Vagina (tissue), 2 donors: ENCODE results near the gene SLC39A3. TPM values are rescaled to one million over a fixed set of nuclear protein-coding genes. Genes with fewer than 3 reads are reported as not detected.

Experiments
- DNase-seq, 2 donors: peaks; one replicate each; pipeline ENCODE4 v3.0.0-alpha.2; 2017; ENCODE audit errors: extremely low spot score in 2 of 2
- H3K27ac ChIP-seq: fragments of 200-600 bp; sonication (generic); one replicate; pipeline ENCODE4 v1.5.1; 2019
- H3K27me3 ChIP-seq: fragments of 200-600 bp; sonication (generic); one replicate; pipeline ENCODE4 v1.5.1; 2019
- H3K36me3 ChIP-seq, 2 donors: fragments of 200-600 bp; sonication (generic); one replicate each; pipeline ENCODE4 v1.5.1; 2017 to 2019
- H3K4me1 ChIP-seq: fragments of 200-600 bp; sonication (generic); one replicate; pipeline ENCODE4 v1.5.1; 2019
- H3K4me3 ChIP-seq, 2 donors: fragments of 200-600 bp; sonication (generic); 1 replicate in 1 of 2; 2 replicates in 1 of 2; pipeline ENCODE4 v1.5.1; 2016 to 2019
- H3K9me3 ChIP-seq: fragments of 200-600 bp; sonication (generic); one replicate; pipeline ENCODE4 v1.5.1; 2019
- POLR2A ChIP-seq, 2 donors: fragments of 450-650 bp; IDR thresholded peaks; one replicate each; pipeline ENCODE4 v1.6.1; 2017; ENCODE audit warnings: antibody characterized with exemption in 2 of 2, mild to moderate bottlenecking in 2 of 2, moderate library complexity in 2 of 2
- POLR2AphosphoS5 ChIP-seq, 2 donors: sonication (generic); formaldehyde crosslinking; IDR thresholded peaks; one replicate each; pipeline ENCODE4 v1.9.0; 2017; ENCODE audit warnings: antibody characterized with exemption in 2 of 2, mild to moderate bottlenecking in 2 of 2, low read depth in 1 of 2; ENCODE audit not compliant: insufficient read depth in 1 of 2
- intact Hi-C: fragments of 100-400 bp; cut with DNase I; formaldehyde crosslinking; loops from one replicate; pipeline ENCODE4 v1.15.1; 2023
- total RNA-seq: library from RNA; depleted of rRNA; stranded (reverse); fragments of >200 nt; gene quantifications from one replicate; pipeline ENCODE4 v1.2.3, GENCODE V29; 2016
- TF ChIP-seq, protein P1 (sequence below), 3 experiments: fragments of 450-650 bp in 2 of 3; fragments of 200-600 bp in 1 of 3; sonication (generic) in 1 of 3; IDR thresholded peaks; one replicate each; pipeline ENCODE4 v1.5.1; 2017 to 2019; ENCODE audit warnings: antibody characterized with exemption in 3 of 3, mild to moderate bottlenecking in 2 of 3, moderate library complexity in 2 of 3

SLC39A3 gene
- total RNA-seq, 1 donor from 2014 or later = 27.7 TPM

DNA sequence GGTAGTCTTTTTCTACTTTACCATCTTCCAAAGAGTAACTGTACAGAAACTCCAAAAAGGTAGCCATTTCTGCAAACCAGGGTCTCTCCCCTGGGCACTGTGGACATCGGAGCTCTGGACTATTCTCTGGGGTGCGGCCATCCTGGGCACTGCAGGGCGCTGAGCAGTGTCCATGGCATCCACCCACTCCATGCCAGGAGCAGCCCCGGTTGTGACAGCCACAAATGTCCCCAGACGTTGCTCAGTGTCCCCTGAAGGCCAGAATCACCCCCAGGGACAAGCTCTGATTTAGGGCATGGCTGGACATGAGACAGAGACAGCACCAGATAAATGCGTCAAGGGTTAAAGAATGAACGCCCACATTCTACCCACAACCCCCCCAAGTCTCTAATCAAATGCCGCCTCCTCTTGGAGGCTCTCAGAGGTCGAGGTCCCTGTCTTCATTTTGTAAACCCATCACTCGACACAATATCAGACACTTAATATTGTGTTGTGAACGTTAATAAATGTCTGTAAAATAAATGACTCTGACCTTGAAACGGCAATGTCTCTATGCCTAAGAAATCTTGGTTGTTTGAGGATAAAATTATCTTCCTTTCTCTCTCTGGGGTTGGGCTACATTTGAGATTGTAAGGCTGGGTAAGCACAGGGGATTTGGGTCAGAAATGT lies 46.2 kb downstream of the SLC39A3 start:
- TF ChIP-seq POLR2A (IDR thresholded peaks at IDR 0.05) = no peak
- TF ChIP-seq POLR2AphosphoS5 (IDR thresholded peaks at IDR 0.05; ENCODE audit: insufficient read depth in 1 of 2, low read depth in 1 of 2) = no peak
- TF ChIP-seq, protein P1, sequence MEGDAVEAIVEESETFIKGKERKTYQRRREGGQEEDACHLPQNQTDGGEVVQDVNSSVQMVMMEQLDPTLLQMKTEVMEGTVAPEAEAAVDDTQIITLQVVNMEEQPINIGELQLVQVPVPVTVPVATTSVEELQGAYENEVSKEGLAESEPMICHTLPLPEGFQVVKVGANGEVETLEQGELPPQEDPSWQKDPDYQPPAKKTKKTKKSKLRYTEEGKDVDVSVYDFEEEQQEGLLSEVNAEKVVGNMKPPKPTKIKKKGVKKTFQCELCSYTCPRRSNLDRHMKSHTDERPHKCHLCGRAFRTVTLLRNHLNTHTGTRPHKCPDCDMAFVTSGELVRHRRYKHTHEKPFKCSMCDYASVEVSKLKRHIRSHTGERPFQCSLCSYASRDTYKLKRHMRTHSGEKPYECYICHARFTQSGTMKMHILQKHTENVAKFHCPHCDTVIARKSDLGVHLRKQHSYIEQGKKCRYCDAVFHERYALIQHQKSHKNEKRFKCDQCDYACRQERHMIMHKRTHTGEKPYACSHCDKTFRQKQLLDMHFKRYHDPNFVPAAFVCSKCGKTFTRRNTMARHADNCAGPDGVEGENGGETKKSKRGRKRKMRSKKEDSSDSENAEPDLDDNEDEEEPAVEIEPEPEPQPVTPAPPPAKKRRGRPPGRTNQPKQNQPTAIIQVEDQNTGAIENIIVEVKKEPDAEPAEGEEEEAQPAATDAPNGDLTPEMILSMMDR (IDR thresholded peaks at IDR 0.05) = no peak
- Histone ChIP-seq H3K9me3 (no peaks in the 10 kb centered on the region), H3K27me3 (no peaks in the 10 kb centered on the region), H3K27ac (no peak overlapping the region), H3K4me3 (no peak overlapping the region), H3K36me3 (no peaks in the 10 kb centered on the region), H3K4me1 (peaks cover 9% of the 10 kb centered on the region)
- intact Hi-C loops = no loop called here
- DNase-seq = no peak

DNA sequence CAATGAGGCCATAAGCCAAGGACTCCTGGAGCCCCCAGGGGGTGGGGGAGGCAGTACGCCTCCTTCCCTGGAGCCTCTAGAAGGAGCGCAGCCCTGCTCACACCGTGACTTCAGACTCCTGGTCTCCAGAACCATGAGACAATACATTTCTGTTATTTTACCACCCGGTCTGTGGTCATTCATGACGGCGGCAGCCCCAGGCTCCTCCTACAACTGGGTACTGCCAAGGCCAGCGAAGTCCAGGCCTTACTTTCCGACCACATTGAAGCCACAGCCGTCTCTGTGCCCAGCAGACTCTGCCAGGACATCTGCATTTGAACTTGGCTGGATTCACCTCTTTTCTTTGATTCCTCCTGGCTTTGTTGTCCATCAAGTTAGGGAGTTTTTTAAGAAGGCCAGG lies 47.9 kb downstream of the SLC39A3 start:
- TF ChIP-seq POLR2AphosphoS5 (IDR thresholded peaks at IDR 0.05; ENCODE audit: insufficient read depth in 1 of 2, low read depth in 1 of 2) = no peak
- TF ChIP-seq, protein P1 (IDR thresholded peaks at IDR 0.05) = no peak
- no peak for TF ChIP-seq POLR2A (IDR thresholded peaks at IDR 0.05)
- H3K9me3 ChIP-seq = no peaks in the 10 kb centered on the region
- no peak for DNase-seq
- no peak overlapping the region for H3K27ac ChIP-seq
- no peaks in the 10 kb centered on the region for H3K36me3 ChIP-seq
- intact Hi-C loops = no loop called here
- H3K27me3 ChIP-seq = no peaks in the 10 kb centered on the region
- H3K4me3 ChIP-seq = no peak overlapping the region
- H3K4me1 ChIP-seq = peaks cover 9% of the 10 kb centered on the region

DNA sequence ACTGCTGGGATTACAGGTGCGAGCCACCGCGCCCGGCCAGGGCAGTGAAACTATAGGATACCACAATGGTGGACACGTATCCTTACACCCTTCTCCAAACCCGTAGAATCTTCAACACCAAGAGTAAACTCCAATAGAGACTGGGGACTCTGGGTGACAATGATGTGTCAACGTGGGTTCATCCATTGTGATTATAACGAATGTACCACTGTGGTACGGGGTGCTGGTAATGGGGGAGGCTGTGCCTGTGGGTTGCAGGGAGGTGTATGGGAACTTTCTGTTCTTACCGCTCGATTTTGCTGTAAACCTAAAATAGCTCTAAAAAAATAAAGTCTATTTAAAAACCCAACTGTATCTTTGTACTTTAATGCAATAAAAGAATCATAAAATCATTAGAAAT lies 49.0 kb downstream of the SLC39A3 start:
- H3K4me3 ChIP-seq = no peak overlapping the region
- no peak overlapping the region for H3K27ac ChIP-seq
- intact Hi-C loops = no loop called here
- no peaks in the 10 kb centered on the region for H3K36me3 ChIP-seq
- H3K4me1 ChIP-seq = peaks cover 9% of the 10 kb centered on the region
- DNase-seq = no peak
- H3K9me3 ChIP-seq = no peaks in the 10 kb centered on the region
- TF ChIP-seq, protein P1 (IDR thresholded peaks at IDR 0.05) = no peak
- TF ChIP-seq POLR2AphosphoS5 (IDR thresholded peaks at IDR 0.05; ENCODE audit: insufficient read depth in 1 of 2, low read depth in 1 of 2) (no peak), POLR2A (IDR thresholded peaks at IDR 0.05) (no peak)
- no peaks in the 10 kb centered on the region for H3K27me3 ChIP-seq

DNA sequence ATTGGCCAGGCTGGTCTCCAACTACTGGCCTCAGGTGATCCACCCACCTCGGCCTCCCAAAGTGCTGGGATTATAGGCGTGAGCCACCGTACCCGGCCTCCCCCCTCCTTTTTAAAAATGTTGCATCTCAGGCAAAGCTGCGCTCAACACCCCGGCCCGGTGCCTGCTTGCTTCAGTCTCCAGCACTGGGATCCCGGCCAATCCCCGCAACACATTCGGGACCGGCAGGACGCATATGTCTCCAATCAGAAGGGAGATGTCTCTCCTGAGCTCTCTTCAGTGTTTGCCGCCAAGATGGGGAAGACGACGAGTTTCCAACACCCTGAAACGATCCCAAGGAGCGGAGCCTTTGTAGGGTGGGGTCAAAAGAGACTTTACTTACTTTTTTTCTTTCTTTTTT lies 53.5 kb downstream of the SLC39A3 start:
- Histone ChIP-seq H3K27me3 (no peaks in the 10 kb centered on the region), H3K27ac (no peak overlapping the region), H3K36me3 (no peaks in the 10 kb centered on the region), H3K4me3 (no peak overlapping the region), H3K4me1 (no peaks in the 10 kb centered on the region), H3K9me3 (no peaks in the 10 kb centered on the region)
- no peak for DNase-seq
- intact Hi-C loops = no loop called here
- TF ChIP-seq POLR2AphosphoS5 (IDR thresholded peaks at IDR 0.05; ENCODE audit: insufficient read depth in 1 of 2, low read depth in 1 of 2) = no peak
- TF ChIP-seq, protein P1 (IDR thresholded peaks at IDR 0.05) = no peak
- no peak for TF ChIP-seq POLR2A (IDR thresholded peaks at IDR 0.05)

DNA sequence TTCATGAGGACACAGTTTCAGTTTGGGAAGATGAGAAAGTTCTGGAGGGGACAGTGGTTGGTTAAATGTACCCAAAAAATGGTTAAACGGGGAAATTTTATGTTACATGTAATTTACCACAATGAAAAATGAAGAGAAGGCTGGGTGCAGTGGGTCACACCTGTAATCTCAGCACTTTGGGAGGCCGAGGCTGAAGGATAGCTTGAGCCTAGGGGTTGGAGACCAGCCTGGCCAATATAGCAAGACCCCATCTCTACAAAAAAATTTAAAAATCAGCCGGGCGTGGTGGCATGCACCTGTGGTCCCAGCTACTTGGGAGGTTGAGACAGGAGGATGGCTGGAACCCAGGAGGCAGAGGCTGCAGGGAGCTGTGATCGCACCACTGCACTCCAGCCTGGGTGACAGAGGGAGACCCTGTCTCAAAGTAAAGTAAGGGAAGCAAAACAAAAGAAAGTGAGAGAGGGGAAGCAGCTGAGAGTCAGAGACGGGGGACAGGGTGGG lies 54.6 kb downstream of the SLC39A3 start:
- TF ChIP-seq POLR2AphosphoS5 (IDR thresholded peaks at IDR 0.05; ENCODE audit: insufficient read depth in 1 of 2, low read depth in 1 of 2) (no peak), POLR2A (IDR thresholded peaks at IDR 0.05) (no peak)
- TF ChIP-seq, protein P1 (IDR thresholded peaks at IDR 0.05) = no peak
- intact Hi-C loops = no loop called here
- no peak for DNase-seq
- no peaks in the 10 kb centered on the region for H3K36me3 ChIP-seq
- no peak overlapping the region for H3K4me3 ChIP-seq
- no peaks in the 10 kb centered on the region for H3K27me3 ChIP-seq
- H3K4me1 ChIP-seq = no peaks in the 10 kb centered on the region
- no peaks in the 10 kb centered on the region for H3K9me3 ChIP-seq
- no peak overlapping the region for H3K27ac ChIP-seq
